Vagina (tissue), 2 donors: ENCODE data around the gene GGTA1.

Experiments
- CTCF ChIP-seq, 3 experiments: fragments of 450-650 bp in 2 of 3; fragments of 200-600 bp in 1 of 3; sonication (generic) in 1 of 3; IDR thresholded peaks; one replicate each; pipeline ENCODE4 v1.5.1; 2017 to 2019; ENCODE audit warnings: antibody characterized with exemption in 3 of 3, mild to moderate bottlenecking in 2 of 3, moderate library complexity in 2 of 3
- POLR2AphosphoS5 ChIP-seq, 2 donors: sonication (generic); formaldehyde crosslinking; IDR thresholded peaks; one replicate each; pipeline ENCODE4 v1.9.0; 2017; ENCODE audit warnings: antibody characterized with exemption in 2 of 2, mild to moderate bottlenecking in 2 of 2, low read depth in 1 of 2; ENCODE audit not compliant: insufficient read depth in 1 of 2

GRCh38 chr9:121464968-121465367 lies 34.7 kb downstream of the GGTA1 start:
- no peak for TF ChIP-seq CTCF (IDR thresholded peaks at IDR 0.05)
- TF ChIP-seq POLR2AphosphoS5 (IDR thresholded peaks at IDR 0.05; ENCODE audit: insufficient read depth in 1 of 2, low read depth in 1 of 2): no peak
